Activated CD4-positive, alpha-beta T cell treated with anti-CD3 and anti-CD28 coated beads for 36 hours (primary cell): ENCODE results near the gene PRB2. TPM values are rescaled to one million over a fixed set of nuclear protein-coding genes. Genes with fewer than 3 reads are reported as not detected.
"Not testable (repeated sequence)": the region's sequence is repeated elsewhere in the genome, so short reads cannot be mapped to it uniquely, and the experiment has no call there.

Source experiments
- ATAC-seq: fragments of 200-7000 bp; cut with Tn5 transposase; one replicate; pipeline ENCODE4 v1.10.0; 2021; ENCODE audit warnings: mild to moderate bottlenecking, moderate library complexity
- CTCF ChIA-PET: fragments of 350-600 bp; sonication (Branson Sonifier 250); formaldehyde crosslinking; loops from one replicate; lab custom pipeline; 2021; ENCODE audit warnings: antibody characterized with exemption; lab: Charles Lee
- POLR2A ChIA-PET: fragments of 350-600 bp; sonication (Branson Sonifier 250); formaldehyde crosslinking; loops from one replicate; lab custom pipeline; 2021; ENCODE audit warnings: antibody characterized with exemption, inconsistent platforms; lab: Charles Lee
- DNase-seq: peaks from one replicate; pipeline ENCODE4 v3.0.0-alpha.2; 2020
- H3K27ac Mint-ChIP-seq: one replicate; pipeline ENCODE4 v1.8.0; 2021; ENCODE audit warnings: mixed read lengths
- H3K27me3 Mint-ChIP-seq: one replicate; pipeline ENCODE4 v1.8.0; 2021; ENCODE audit warnings: mixed read lengths
- H3K36me3 Mint-ChIP-seq: one replicate; pipeline ENCODE4 v1.8.0; 2021; ENCODE audit warnings: low read depth, mixed read lengths
- H3K4me1 Mint-ChIP-seq: one replicate; pipeline ENCODE4 v1.8.0; 2021; ENCODE audit warnings: mixed read lengths
- H3K4me3 Mint-ChIP-seq: one replicate; pipeline ENCODE4 v1.8.0; 2021; ENCODE audit warnings: mild to moderate bottlenecking, moderate library complexity, mixed read lengths
- H3K9me3 Mint-ChIP-seq: one replicate; pipeline ENCODE4 v1.8.0; 2021; ENCODE audit warnings: low read depth, mixed read lengths
- intact Hi-C, 2 experiments: fragments of 100-400 bp; cut with DNase I in 1 of 2; cut with micrococcal nuclease in 1 of 2; formaldehyde crosslinking; loops; one replicate each; pipeline versions ENCODE4 v1.14.2 to v1.15.1; 2022 to 2024; cut with DNase I, micrococcal nuclease
- total RNA-seq, 2 experiments: library from RNA; stranded (reverse); gene quantifications; one replicate each; pipeline ENCODE4 v1.2.3, GENCODE V29; 2021

Gene PRB2
- total RNA-seq: not detected

- H3K4me1 Mint-ChIP-seq, POLR2A ChIA-PET, DNase-seq, intact Hi-C loops, CTCF ChIA-PET, H3K27ac Mint-ChIP-seq, H3K9me3 Mint-ChIP-seq, H3K36me3 Mint-ChIP-seq, H3K4me3 Mint-ChIP-seq, ATAC-seq, H3K27me3 Mint-ChIP-seq: not testable (repeated sequence)
These were observed at the start of gene PRB2 for GRCh38 chr12:11395467-11395866. TSS of gene PRB2 (minus strand) at chr12:11395567. CDS start at chr12:11395529, 38 bp downstream.

- ChIA-PET POLR2A (no interaction called here), CTCF (no interaction called here)
- no peaks in the 10 kb centered on the region for H3K36me3 Mint-ChIP-seq
- H3K4me1 Mint-ChIP-seq: no peaks in the 10 kb centered on the region
- intact Hi-C loops: no loop called here
- H3K27ac Mint-ChIP-seq: no peak overlapping the region
- no peaks in the 10 kb centered on the region for H3K9me3 Mint-ChIP-seq
- no peaks in the 10 kb centered on the region for H3K27me3 Mint-ChIP-seq
- DNase-seq (no peak), ATAC-seq (no peak)
- no peak overlapping the region for H3K4me3 Mint-ChIP-seq
These were observed 42.6 kb upstream of the PRB2 start for GRCh38 chr12:11437966-11438365.

GRCh38 chr12:11433664-11434063, 38.3 kb upstream of the PRB2 start:
- no peaks in the 10 kb centered on the region for H3K27me3 Mint-ChIP-seq
- ATAC-seq: no peak
- H3K4me1 Mint-ChIP-seq: peaks cover 14% of the 10 kb centered on the region
- intact Hi-C loops: no loop called here
- no peaks in the 10 kb centered on the region for H3K36me3 Mint-ChIP-seq
- ChIA-PET CTCF (no interaction called here), POLR2A (no interaction called here)
- no peak overlapping the region for H3K4me3 Mint-ChIP-seq
- no peaks in the 10 kb centered on the region for H3K9me3 Mint-ChIP-seq
- DNase-seq: no peak
- H3K27ac Mint-ChIP-seq: no peak overlapping the region

GRCh38 chr12:11431486-11431885, 36.1 kb upstream of the PRB2 start:
- Mint-ChIP-seq H3K9me3 (no peaks in the 10 kb centered on the region), H3K4me1 (peaks cover 14% of the 10 kb centered on the region), H3K27me3 (no peaks in the 10 kb centered on the region), H3K27ac (no peak overlapping the region), H3K36me3 (no peaks in the 10 kb centered on the region), H3K4me3 (no peak overlapping the region)
- POLR2A ChIA-PET: no interaction called here
- DNase-seq (no peak), ATAC-seq (no peak)
- CTCF ChIA-PET: no interaction called here
- intact Hi-C loops: no loop called here

GRCh38 chr12:11427341-11427740, 32.0 kb upstream of the PRB2 start:
- H3K4me3 Mint-ChIP-seq: no peak overlapping the region
- H3K4me1 Mint-ChIP-seq: peaks cover 14% of the 10 kb centered on the region
- ChIA-PET POLR2A (no interaction called here), CTCF (interaction anchor here (0.5 kb wide), 1 partner anchor 56 kb away, joined by 3 read pairs; no protein-coding TSS in a partner anchor)
- ATAC-seq (no peak), DNase-seq (no peak)
- intact Hi-C loops: no loop called here
- H3K27ac Mint-ChIP-seq: no peak overlapping the region
- H3K27me3 Mint-ChIP-seq: no peaks in the 10 kb centered on the region
- no peaks in the 10 kb centered on the region for H3K36me3 Mint-ChIP-seq
- H3K9me3 Mint-ChIP-seq: no peaks in the 10 kb centered on the region

- intact Hi-C loops: no loop called here
- no peaks in the 10 kb centered on the region for H3K36me3 Mint-ChIP-seq
- H3K9me3 Mint-ChIP-seq: peaks cover 5% of the 10 kb centered on the region
- no peaks in the 10 kb centered on the region for H3K4me1 Mint-ChIP-seq
- H3K27ac Mint-ChIP-seq: no peak overlapping the region
- H3K27me3 Mint-ChIP-seq: no peaks in the 10 kb centered on the region
- no peak for ATAC-seq
- no peak for DNase-seq
- ChIA-PET CTCF (no interaction called here), POLR2A (no interaction called here)
- no peak overlapping the region for H3K4me3 Mint-ChIP-seq
These were observed 17.4 kb upstream of the PRB2 start for GRCh38 chr12:11412731-11413130.

GRCh38 chr12:11408096-11408495, 12.7 kb upstream of the PRB2 start:
- Mint-ChIP-seq H3K27ac (no peak overlapping the region), H3K36me3 (no peaks in the 10 kb centered on the region), H3K27me3 (no peaks in the 10 kb centered on the region), H3K4me1 (no peaks in the 10 kb centered on the region), H3K4me3 (no peak overlapping the region), H3K9me3 (peaks cover 3% of the 10 kb centered on the region)
- no peak for ATAC-seq
- no peak for DNase-seq
- POLR2A ChIA-PET: no interaction called here
- CTCF ChIA-PET: no interaction called here
- intact Hi-C loops: loop anchor here in 1 of 2 experiments (5.0 kb wide), 1 partner anchor 61 kb away; no protein-coding TSS in a partner anchor

GRCh38 chr12:11397366-11397765, 2.0 kb upstream of the PRB2 start:
- Mint-ChIP-seq H3K36me3 (no peaks in the 10 kb centered on the region), H3K27ac (no peak overlapping the region), H3K9me3 (no peaks in the 10 kb centered on the region), H3K4me3 (no peak overlapping the region), H3K27me3 (peaks cover 1% of the 10 kb centered on the region), H3K4me1 (no peaks in the 10 kb centered on the region)
- POLR2A ChIA-PET: interaction anchor here (0.6 kb wide), 1 partner anchor 933 kb away, joined by 8 read pairs; no protein-coding TSS in a partner anchor
- no peak for ATAC-seq
- CTCF ChIA-PET: no interaction called here
- intact Hi-C loops: loop anchor here in 1 of 2 experiments (2.0 kb wide), 1 partner anchor 49 kb away; no protein-coding TSS in a partner anchor
- no peak for DNase-seq

- POLR2A ChIA-PET, intact Hi-C loops, H3K27ac Mint-ChIP-seq, H3K4me1 Mint-ChIP-seq, H3K4me3 Mint-ChIP-seq, H3K9me3 Mint-ChIP-seq, H3K27me3 Mint-ChIP-seq, H3K36me3 Mint-ChIP-seq, ATAC-seq, DNase-seq: not testable (repeated sequence)
- CTCF ChIA-PET: interaction anchor here (0.7 kb wide), 1 partner anchor 26 kb away, joined by 3 read pairs; no protein-coding TSS in a partner anchor
These were observed 3.9 kb downstream of the PRB2 start for GRCh38 chr12:11391456-11391855.

GRCh38 chr12:11377420-11377819, 17.9 kb downstream of the PRB2 start:
- H3K4me3 Mint-ChIP-seq, DNase-seq, intact Hi-C loops, H3K27ac Mint-ChIP-seq, H3K36me3 Mint-ChIP-seq, H3K9me3 Mint-ChIP-seq, H3K27me3 Mint-ChIP-seq, H3K4me1 Mint-ChIP-seq, ATAC-seq, POLR2A ChIA-PET, CTCF ChIA-PET: not testable (repeated sequence)

- Mint-ChIP-seq H3K4me1 (no peaks in the 10 kb centered on the region), H3K9me3 (no peaks in the 10 kb centered on the region), H3K4me3 (no peak overlapping the region), H3K27me3 (no peaks in the 10 kb centered on the region), H3K36me3 (no peaks in the 10 kb centered on the region), H3K27ac (no peak overlapping the region)
- CTCF ChIA-PET: no interaction called here
- no peak for ATAC-seq
- intact Hi-C loops: no loop called here
- DNase-seq: no peak
- POLR2A ChIA-PET: no interaction called here
These were observed 34.2 kb downstream of the PRB2 start for GRCh38 chr12:11361151-11361550.

- H3K27ac Mint-ChIP-seq, H3K4me1 Mint-ChIP-seq, DNase-seq, CTCF ChIA-PET, H3K27me3 Mint-ChIP-seq, ATAC-seq, H3K36me3 Mint-ChIP-seq, POLR2A ChIA-PET, H3K4me3 Mint-ChIP-seq, H3K9me3 Mint-ChIP-seq, intact Hi-C loops: not testable (repeated sequence)
These were observed 35.0 kb downstream of the PRB2 start for GRCh38 chr12:11360205-11360883.
